PC-9 (cell line): Measurements from ENCODE around the gene ADD3. TPM values are rescaled to one million over a fixed set of nuclear protein-coding genes. Genes with fewer than 3 reads are reported as not detected.
"Not testable (repeated sequence)": the region's sequence is repeated elsewhere in the genome, so short reads cannot be mapped to it uniquely, and the experiment has no call there.

ENCODE experiments used
- BruUV-seq: library from RNA; stranded (reverse); fragments of 400-500 nt; replicated peaks from 2 replicates; lab custom pipeline; 2021; lab: Mats Ljungman, UMichigan
- CTCF ChIA-PET: fragments of 300-600 bp; sonication (Branson Sonifier 250); formaldehyde crosslinking; loops from one replicate; lab custom pipeline; 2022; ENCODE audit warnings: antibody characterized with exemption; lab: Charles Lee
- POLR2A ChIA-PET: fragments of 300-600 bp; sonication (Branson Sonifier 250); formaldehyde crosslinking; loops from one replicate; lab custom pipeline; 2022; ENCODE audit warnings: antibody characterized with exemption; ENCODE audit not compliant: unreplicated experiment; lab: Charles Lee
- DNase-seq, 2 experiments: peaks; one replicate each; pipeline versions ENCODE4 v3.0.0 to v3.0.0-alpha.2; 2015 to 2022; ENCODE audit warnings: mixed read lengths in 1 of 2
- H2AFZ ChIP-seq: fragments of 200-600 bp; sonication (generic); 2 replicates; pipeline ENCODE4 v1.8.1; 2017; ENCODE audit warnings: antibody characterized with exemption
- H3F3A ChIP-seq: fragments of 200-600 bp; sonication (generic); 2 replicates; pipeline ENCODE4 v1.8.1; 2017; ENCODE audit warnings: antibody characterized with exemption, mild to moderate bottlenecking, low read depth; ENCODE audit not compliant: insufficient read depth
- H3K27ac ChIP-seq: fragments of 200-600 bp; sonication (generic); 2 replicates; pipeline ENCODE4 v1.6.1; 2016; ENCODE audit warnings: mixed run types
- H3K27me3 ChIP-seq: fragments of 200-600 bp; sonication (generic); 2 replicates; pipeline ENCODE4 v1.6.1; 2016; ENCODE audit warnings: low read depth, mixed run types; ENCODE audit not compliant: insufficient read depth
- H3K36me3 ChIP-seq: fragments of 200-600 bp; sonication (generic); 2 replicates; pipeline ENCODE4 v1.6.1; 2016; ENCODE audit warnings: low read depth, mixed run types
- H3K4me1 ChIP-seq: fragments of 200-600 bp; sonication (generic); replicated peaks from 2 replicates; pipeline ENCODE4 v1.6.1; 2016; ENCODE audit warnings: mixed run types; ENCODE audit not compliant: insufficient read depth
- H3K4me2 ChIP-seq: fragments of 200-600 bp; sonication (generic); 2 replicates; pipeline ENCODE4 v1.6.1; 2017; ENCODE audit warnings: mixed run types
- H3K4me3 ChIP-seq: fragments of 200-600 bp; sonication (generic); 2 replicates; pipeline ENCODE4 v1.6.1; 2016; ENCODE audit warnings: mixed run types
- H3K79me2 ChIP-seq: fragments of 200-600 bp; sonication (generic); 2 replicates; pipeline ENCODE4 v1.6.1; 2017; ENCODE audit warnings: low read depth, mixed run types
- H3K9me2 ChIP-seq: fragments of 200-600 bp; sonication (generic); 2 replicates; pipeline ENCODE4 v1.8.1; 2017; ENCODE audit warnings: mild to moderate bottlenecking; ENCODE audit not compliant: insufficient read depth
- H3K9me3 ChIP-seq: fragments of 200-600 bp; sonication (generic); 2 replicates; pipeline ENCODE4 v1.8.1; 2016; ENCODE audit warnings: low read depth; ENCODE audit not compliant: insufficient read depth
- H4K20me1 ChIP-seq: fragments of 200-600 bp; sonication (generic); 2 replicates; pipeline ENCODE4 v1.8.1; 2017; ENCODE audit not compliant: insufficient read depth
- EZH2 ChIP-seq: fragments of 200-600 bp; sonication (generic); IDR thresholded peaks from 2 replicates; pipeline ENCODE4 v1.8.0; 2017; ENCODE audit warnings: antibody characterized with exemption, low read depth
- intact Hi-C: fragments of 100-400 bp; cut with micrococcal nuclease; formaldehyde crosslinking; loops from one replicate; pipeline ENCODE4 v1.10.0; 2022; ENCODE audit not compliant: unreplicated experiment
- total RNA-seq: library from RNA; stranded (reverse); gene quantifications from 2 replicates; pipeline ENCODE4 v1.2.3, GENCODE V29; 2021
- TF ChIP-seq, protein P1 (sequence below): fragments of 200-600 bp; sonication (generic); conservative IDR thresholded peaks from 2 replicates; pipeline ENCODE4 v1.6.1; 2017; ENCODE audit warnings: mixed run types, antibody characterized with exemption, mild to moderate bottlenecking, moderate library complexity

Gene ADD3
- total RNA-seq, 1 experiment from 2014 or later, result 77.7 TPM

DNA sequence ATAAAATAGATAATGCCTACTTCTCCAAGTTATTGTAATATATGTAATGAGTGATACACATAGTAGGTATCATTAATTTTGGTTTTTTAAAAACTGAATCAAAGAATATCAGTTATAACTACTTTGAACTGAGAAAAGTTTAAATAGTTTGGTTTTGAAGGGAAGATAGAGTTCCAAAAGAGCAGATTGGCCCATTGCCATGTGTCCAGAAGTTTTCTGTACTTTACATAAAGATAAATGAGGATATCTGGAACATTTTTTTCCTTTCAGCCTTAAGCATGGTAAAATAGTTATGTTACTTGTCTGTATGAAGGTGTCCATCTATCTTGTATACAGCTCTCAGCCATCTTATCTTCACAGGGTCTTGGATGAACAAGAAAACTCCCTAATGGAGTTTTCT is 101.7 kb downstream of the ADD3 start:
- Histone ChIP-seq H3K27ac (no peak overlapping the region), H4K20me1 (no peaks in the 10 kb centered on the region), H3K4me3 (no peak overlapping the region), H3K9me3 (no peaks in the 10 kb centered on the region), H3K79me2 (no peaks in the 10 kb centered on the region), H3K27me3 (no peaks in the 10 kb centered on the region), H3K4me2 (no peak overlapping the region), H3K4me1 (no peaks in the 10 kb centered on the region), H3F3A (no peaks in the 10 kb centered on the region), H2AFZ (no peak overlapping the region), H3K36me3 (no peaks in the 10 kb centered on the region), H3K9me2 (no peaks in the 10 kb centered on the region)
- POLR2A ChIA-PET, result no interaction called here
- no peak for TF ChIP-seq EZH2
- TF ChIP-seq, protein P1, sequence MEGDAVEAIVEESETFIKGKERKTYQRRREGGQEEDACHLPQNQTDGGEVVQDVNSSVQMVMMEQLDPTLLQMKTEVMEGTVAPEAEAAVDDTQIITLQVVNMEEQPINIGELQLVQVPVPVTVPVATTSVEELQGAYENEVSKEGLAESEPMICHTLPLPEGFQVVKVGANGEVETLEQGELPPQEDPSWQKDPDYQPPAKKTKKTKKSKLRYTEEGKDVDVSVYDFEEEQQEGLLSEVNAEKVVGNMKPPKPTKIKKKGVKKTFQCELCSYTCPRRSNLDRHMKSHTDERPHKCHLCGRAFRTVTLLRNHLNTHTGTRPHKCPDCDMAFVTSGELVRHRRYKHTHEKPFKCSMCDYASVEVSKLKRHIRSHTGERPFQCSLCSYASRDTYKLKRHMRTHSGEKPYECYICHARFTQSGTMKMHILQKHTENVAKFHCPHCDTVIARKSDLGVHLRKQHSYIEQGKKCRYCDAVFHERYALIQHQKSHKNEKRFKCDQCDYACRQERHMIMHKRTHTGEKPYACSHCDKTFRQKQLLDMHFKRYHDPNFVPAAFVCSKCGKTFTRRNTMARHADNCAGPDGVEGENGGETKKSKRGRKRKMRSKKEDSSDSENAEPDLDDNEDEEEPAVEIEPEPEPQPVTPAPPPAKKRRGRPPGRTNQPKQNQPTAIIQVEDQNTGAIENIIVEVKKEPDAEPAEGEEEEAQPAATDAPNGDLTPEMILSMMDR, result no peak
- no TSS peak for BruUV-seq
- intact Hi-C loops, result no loop called here
- CTCF ChIA-PET, result interaction anchor here (1.2 kb wide), 1 partner anchor 225 kb away, joined by 3 read pairs; no protein-coding TSS in a partner anchor
- DNase-seq, result no peak

DNA sequence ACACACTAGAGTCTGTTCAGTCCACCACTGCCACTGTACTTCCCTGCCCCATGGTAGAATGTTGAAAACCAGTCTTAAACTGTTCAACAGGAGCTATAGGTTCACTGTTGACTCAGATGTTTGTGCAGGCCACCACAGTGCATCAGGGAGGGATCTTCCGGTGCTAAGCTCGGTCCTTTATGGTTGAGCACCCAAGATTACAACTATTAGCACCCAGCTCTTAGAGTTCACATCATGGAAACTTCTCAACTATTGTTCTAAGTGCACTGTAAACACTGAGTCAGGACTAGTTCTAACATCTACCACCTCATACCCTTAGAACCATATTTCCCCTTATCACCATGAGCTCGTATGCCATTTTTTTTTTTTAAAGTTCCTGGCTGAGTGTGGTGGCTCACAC is 102.6 kb downstream of the ADD3 start:
- intact Hi-C loops, result no loop called here
- no peak overlapping the region for H3K27ac ChIP-seq
- no peak overlapping the region for H3K4me2 ChIP-seq
- H3K9me2 ChIP-seq, result no peaks in the 10 kb centered on the region
- no peaks in the 10 kb centered on the region for H3K79me2 ChIP-seq
- no peaks in the 10 kb centered on the region for H3F3A ChIP-seq
- no peaks in the 10 kb centered on the region for H4K20me1 ChIP-seq
- BruUV-seq, result no TSS peak
- H3K4me3 ChIP-seq, result no peak overlapping the region
- TF ChIP-seq EZH2, result no peak
- TF ChIP-seq, protein P1, result no peak
- H3K9me3 ChIP-seq, result no peaks in the 10 kb centered on the region
- ChIA-PET POLR2A (no interaction called here), CTCF (no interaction called here)
- no peak overlapping the region for H2AFZ ChIP-seq
- H3K27me3 ChIP-seq, result no peaks in the 10 kb centered on the region
- DNase-seq, result no peak
- no peaks in the 10 kb centered on the region for H3K4me1 ChIP-seq
- no peaks in the 10 kb centered on the region for H3K36me3 ChIP-seq

GRCh38 chr10:110113670-110114337 is 106.0 kb downstream of the ADD3 start:
- no peak overlapping the region for H3K4me2 ChIP-seq
- TF ChIP-seq, protein P1, result no peak
- no peak for TF ChIP-seq EZH2
- no peaks in the 10 kb centered on the region for H3K9me3 ChIP-seq
- H3F3A ChIP-seq, result no peaks in the 10 kb centered on the region
- ChIA-PET CTCF (no interaction called here), POLR2A (no interaction called here)
- H3K27ac ChIP-seq, result no peak overlapping the region
- no peaks in the 10 kb centered on the region for H3K79me2 ChIP-seq
- BruUV-seq, result no TSS peak
- H4K20me1 ChIP-seq, result no peaks in the 10 kb centered on the region
- H2AFZ ChIP-seq, result no peak overlapping the region
- intact Hi-C loops, result no loop called here
- no peaks in the 10 kb centered on the region for H3K9me2 ChIP-seq
- no peaks in the 10 kb centered on the region for H3K36me3 ChIP-seq
- H3K4me1 ChIP-seq, result no peaks in the 10 kb centered on the region
- H3K4me3 ChIP-seq, result no peak overlapping the region
- DNase-seq, result no peak
- no peaks in the 10 kb centered on the region for H3K27me3 ChIP-seq

DNA sequence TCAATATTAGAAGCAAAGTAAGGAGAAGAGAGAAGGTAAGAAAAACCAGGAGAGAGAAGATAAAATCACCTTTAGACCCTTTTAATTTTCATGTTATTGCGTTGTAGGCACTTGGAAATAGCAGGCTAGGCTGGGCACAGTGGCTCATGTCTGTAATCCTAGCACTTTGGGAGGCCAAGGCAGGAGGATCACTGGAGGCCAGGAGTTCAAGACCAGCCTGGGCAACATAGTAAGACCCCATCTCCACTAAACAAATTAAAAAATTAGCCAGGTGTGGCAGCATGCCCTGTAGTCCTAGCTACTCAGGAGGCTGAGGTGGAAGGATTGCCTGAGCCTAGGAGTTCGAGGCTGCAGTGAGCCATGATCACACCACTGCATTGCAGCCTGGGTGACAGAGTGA is 106.9 kb downstream of the ADD3 start:
- H3K4me2 ChIP-seq, H3K9me3 ChIP-seq, H3K79me2 ChIP-seq, H3K4me1 ChIP-seq, H3K36me3 ChIP-seq, H2AFZ ChIP-seq, H3K4me3 ChIP-seq, H3K27me3 ChIP-seq, H3K9me2 ChIP-seq, intact Hi-C loops, DNase-seq, CTCF ChIA-PET, H4K20me1 ChIP-seq, BruUV-seq, POLR2A ChIA-PET, H3F3A ChIP-seq, H3K27ac ChIP-seq: not testable (repeated sequence)
